ENCODE results near the gene GIPC3.

Gene GIPC3

DNA sequence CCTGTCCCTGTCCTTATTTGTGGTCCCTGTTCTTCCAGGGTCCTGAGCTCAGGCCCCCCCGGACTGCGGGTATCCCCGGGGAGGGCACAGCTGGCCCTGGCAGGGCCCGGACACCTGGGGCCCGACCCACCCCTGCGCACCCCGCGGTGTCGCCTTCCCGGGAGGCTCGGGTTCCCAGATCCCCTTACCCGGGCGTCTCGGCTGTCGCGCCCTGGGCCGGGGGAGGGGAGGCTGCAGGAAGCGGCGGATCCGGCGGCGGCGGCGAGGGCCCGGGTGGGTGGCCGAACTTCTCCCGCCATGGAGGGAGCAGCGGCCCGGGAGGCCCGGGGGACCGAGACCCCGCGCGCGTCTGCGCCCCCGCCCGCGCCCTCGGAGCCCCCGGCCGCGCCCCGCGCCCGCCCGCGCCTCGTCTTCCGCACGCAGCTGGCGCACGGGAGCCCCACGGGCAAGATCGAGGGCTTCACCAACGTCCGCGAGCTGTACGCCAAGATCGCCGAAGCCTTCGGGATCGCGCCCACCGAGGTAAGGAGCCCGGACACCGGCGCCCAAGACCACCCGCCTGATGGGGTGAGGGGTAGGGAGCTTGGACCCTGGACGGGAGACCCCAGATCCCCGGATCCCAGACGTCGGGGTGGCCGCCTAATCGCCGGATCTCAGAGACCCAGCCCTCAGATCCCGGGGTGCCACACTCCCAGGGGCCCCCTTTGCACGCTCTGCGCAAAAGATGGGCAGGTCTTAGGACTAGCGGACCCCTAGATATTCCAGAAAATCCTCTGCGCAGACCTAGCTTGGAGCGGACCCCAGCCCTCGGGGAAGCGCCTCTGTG, at the start of gene GIPC3:
GIPC3 (plus strand) TSS at position 178 of the 826 bp plus-strand sequence; CDS start at position 298, 120 bp downstream.
- DNase-seq = no peak

DNA sequence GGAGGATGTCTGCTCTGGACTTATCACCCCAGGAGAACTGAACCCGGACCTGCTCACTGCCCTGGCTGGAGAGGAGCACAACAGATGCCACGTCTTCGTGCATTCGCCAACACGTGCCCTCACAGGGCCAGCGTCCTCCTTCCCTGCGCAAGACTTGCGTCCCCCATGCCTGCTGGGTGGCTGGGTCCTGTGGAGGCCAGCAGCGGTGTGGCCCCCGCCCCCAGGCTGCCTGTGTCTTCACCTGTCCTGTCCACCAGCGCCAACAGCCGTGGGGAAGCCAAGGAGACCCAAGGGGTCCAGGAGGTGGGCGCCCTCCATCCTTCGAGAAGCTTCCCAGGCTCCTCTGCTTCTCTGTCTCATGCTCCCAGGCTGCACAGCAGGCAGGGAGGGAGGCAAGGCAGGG, 49.7 kb upstream of the GIPC3 start:
- no peak for DNase-seq

GRCh38 chr19:3535981-3536380, 49.3 kb upstream of the GIPC3 start:
- DNase-seq = no peak

- DNase-seq = no peak
These were observed 48.7 kb upstream of the GIPC3 start for GRCh38 chr19:3536429-3537100.

GRCh38 chr19:3537101-3537437, 48.2 kb upstream of the GIPC3 start:
- no peak for DNase-seq

- no peak for DNase-seq
These were observed 47.6 kb upstream of the GIPC3 start for GRCh38 chr19:3537438-3538240.

GRCh38 chr19:3538258-3538929, 46.9 kb upstream of the GIPC3 start:
- DNase-seq = no peak

- DNase-seq = no peak
These were observed 46.1 kb upstream of the GIPC3 start, which contains the start of gene TEKTIP1 for GRCh38 chr19:3538965-3539755. Gene TEKTIP1, plus strand, starts transcription at chr19:3539174. Its CDS starts 4 bp downstream, at chr19:3539178.

- DNase-seq = no peak
These were observed 45.5 kb upstream of the GIPC3 start for GRCh38 chr19:3539756-3540118.

- no peak for DNase-seq
These were observed 41.9 kb upstream of the GIPC3 start for GRCh38 chr19:3543150-3544057.

- no peak for DNase-seq
These were observed 41.3 kb upstream of the GIPC3 start for GRCh38 chr19:3544058-3544376.

DNA sequence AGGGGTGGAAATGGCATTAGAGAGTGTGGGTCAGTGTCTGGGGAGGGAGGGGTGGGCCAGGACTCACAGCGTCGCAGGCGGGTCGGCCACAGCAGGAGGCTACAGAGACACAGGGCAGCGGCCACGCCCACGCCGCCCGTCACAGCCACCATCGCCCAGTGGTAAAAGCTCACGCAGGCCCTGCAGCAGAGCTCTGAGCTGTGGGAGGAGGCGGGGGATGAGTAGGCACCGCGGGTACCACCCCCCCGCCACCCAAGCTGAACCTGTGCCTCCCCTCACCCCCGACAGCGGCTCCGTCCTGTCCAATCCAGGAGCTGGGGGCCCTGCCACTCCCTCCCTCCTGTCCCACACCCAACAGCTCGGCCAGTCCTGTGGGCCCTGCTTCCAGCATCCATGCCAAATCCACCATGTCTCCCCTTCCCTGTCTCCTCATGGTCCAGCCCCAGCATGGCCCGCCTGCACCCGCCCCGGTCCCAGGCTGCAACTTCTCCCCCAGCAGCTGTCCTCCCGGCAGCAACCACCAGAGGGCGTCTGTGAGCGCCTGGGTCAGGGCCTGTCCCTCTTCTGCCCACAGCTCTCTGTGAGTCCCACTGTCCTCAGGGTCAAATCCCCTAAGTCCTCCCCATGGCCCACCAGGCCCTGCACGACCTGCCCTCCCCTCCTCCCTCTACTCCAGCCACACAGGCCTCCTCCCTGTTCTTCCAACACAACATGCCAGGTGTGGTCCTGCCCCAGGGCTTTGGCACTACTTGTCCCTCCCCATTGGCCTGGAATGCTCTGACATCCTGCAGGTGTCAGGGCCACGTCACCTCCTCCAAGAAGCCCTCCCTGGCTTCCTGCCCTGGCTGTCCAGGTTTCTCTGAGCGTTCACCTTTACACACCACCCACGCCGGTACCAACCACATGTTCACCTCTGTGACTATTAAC, 40.3 kb upstream of the GIPC3 start:
- DNase-seq = peak; percentile 38

- DNase-seq = no peak
These were observed 39.6 kb upstream of the GIPC3 start for GRCh38 chr19:3545669-3546034.

GRCh38 chr19:3546119-3546518, 39.2 kb upstream of the GIPC3 start:
- DNase-seq = no peak

DNA sequence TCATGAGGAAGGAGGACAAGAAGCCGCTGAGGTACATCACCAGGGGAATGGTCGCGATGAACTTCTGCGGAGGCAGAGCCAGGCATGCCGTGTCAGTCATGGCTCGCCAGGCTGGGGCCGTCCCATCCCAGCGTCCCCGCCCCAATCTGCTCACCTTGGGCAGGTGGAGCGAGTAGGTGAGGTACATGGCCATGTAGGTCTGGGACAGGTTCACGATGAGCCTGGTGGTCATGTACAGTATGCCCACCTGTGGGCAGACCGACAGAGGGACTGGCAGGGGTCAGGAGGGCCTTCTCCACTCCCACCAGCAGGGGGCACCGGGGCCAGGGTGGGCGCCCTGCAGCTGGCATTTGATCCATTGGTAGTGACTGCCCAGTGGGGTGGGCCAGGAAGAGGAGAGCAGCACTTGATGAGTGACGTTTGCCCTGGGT, 38.0 kb upstream of the GIPC3 start:
- DNase-seq = no peak

DNA sequence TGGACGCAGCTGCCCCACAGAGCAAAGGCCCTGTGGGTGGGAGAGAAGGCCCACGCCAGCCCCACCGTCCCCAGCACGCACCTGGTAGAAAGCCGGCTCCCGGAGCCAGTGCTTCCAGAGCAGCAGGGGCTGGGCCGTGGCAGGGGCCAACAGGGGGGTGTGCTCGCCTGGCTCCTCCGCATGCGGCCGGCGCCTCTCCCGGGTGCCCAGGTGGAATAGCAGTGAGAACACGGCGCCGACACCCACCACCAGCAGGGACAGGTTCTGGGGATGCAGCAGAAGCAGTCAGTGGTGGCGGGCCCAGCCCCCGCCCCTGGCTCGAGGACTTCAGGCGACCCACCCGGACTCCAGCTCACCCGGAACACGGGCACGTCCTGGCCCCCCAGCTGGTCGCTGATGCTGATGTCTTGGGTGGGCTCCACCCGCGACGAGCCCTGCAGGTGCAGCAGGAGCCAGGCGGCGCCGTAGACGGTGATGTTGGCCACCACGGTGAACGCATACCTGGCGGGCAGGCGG, 37.5 kb upstream of the GIPC3 start:
- no peak for DNase-seq

GRCh38 chr19:3548606-3549005, 36.7 kb upstream of the GIPC3 start:
- no peak for DNase-seq

DNA sequence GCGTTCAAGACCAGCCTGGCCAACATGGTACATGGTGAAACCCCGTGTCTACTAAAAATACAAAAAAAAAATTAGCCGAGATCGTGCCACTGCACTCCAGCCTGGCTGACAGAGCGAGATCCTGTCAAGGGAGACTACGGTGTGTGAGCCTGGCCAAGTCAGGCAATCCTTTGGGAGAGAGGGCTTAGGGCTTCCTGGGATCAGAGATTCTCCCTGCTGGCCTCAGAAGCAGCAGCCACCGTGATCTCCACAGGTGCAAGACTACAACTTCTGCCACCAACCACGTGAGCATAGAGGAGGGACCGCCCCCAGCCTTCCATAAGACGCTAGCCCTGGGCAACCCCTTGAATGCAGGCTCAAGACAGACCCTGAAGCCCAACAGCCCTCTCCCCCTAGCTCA, 35.5 kb upstream of the GIPC3 start:
- DNase-seq = no peak

DNA sequence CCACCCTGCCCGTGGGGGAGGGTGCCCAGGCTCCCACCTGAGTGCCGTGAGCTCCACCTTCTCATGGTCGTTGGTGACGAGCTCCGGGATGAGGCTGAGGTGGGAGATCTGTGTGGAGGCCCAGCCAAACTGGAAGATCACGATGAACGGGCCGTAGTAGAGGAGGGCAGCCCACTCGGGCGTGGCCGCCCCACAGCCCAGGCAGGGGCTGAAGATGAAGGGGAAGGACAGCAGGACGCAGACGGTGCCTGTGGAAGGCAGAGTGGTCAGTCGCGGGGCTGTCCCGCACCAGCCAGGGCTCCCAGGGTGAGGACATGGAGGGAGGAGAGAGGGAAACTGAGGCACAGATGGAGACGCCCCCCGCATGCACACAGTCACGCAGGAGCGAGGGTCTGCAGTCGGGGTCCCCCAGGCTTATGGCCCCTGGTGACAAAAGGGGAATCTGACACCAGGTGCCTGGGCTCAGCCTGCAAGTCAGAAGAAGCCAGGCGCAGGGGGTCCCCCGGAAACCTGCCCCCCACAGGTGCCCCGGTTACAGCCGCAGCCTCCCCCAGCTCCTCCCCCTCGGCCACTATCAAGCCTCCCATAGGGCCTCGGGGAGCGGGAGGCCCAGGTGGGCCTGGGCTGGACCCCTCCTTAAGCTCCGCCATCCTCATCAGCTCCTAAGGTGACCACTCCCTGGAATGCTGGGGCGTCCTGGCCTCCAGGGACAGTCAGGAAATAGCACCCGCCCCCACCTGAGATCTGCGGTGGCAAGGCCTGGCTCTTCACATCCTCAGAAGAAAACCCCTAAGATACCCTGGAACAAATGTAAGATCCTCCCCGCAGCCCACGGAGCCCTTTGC, 34.1 kb upstream of the GIPC3 start:
- DNase-seq = no peak
